IMR-90 (cell line): ENCODE measurements around the gene PPM1K. TPM values are rescaled to one million over a fixed set of nuclear protein-coding genes. Genes with fewer than 3 reads are reported as not detected.

ENCODE experiments used
- ATAC-seq: fragments of 200-7000 bp; cut with Tn5 transposase; 2 replicates; pipeline ENCODE4 v1.9.1; 2020; ENCODE audit warnings: low read depth, mild to moderate bottlenecking, moderate library complexity
- Bru-seq: library from RNA; stranded (reverse); fragments of 400-500 nt; gene quantifications from one replicate; lab custom pipeline; 2021; lab: Mats Ljungman, UMichigan
- BruChase-seq, 2 experiments: library from RNA; stranded (reverse); fragments of 400-500 nt; gene quantifications; one replicate each; lab custom pipeline; 2021; lab: Mats Ljungman, UMichigan
- BruUV-seq: library from RNA; stranded (reverse); fragments of 400-500 nt; replicated peaks from 2 replicates; lab custom pipeline; 2021; lab: Mats Ljungman, UMichigan
- CTCF ChIA-PET: fragments of 300-600 bp; formaldehyde crosslinking; extraction: SDS; loops from one replicate; lab custom pipeline; 2021; ENCODE audit warnings: antibody characterized with exemption; lab: Yijun Ruan, JAX
- POLR2A ChIA-PET: fragments of 300-600 bp; sonication (Branson Sonifier 250); formaldehyde crosslinking; loops from one replicate; lab custom pipeline; 2022; ENCODE audit warnings: antibody characterized with exemption; ENCODE audit not compliant: unreplicated experiment; lab: Charles Lee
- DNase-seq: peaks from one replicate; pipeline ENCODE4 v3.0.0; 2013
- H2AFZ ChIP-seq: replicated peaks from 2 replicates; pipeline ENCODE3; 2013; ENCODE audit warnings: low read length, mild to moderate bottlenecking; ENCODE audit not compliant: poor library complexity
- H2AK5ac ChIP-seq: 2 replicates; pipeline ENCODE4 v1.6.1; 2013; ENCODE audit warnings: low read depth, low read length, inconsistent platforms
- H2AK9ac ChIP-seq: replicated peaks from 2 replicates; pipeline ENCODE3; 2013; ENCODE audit warnings: mild to moderate bottlenecking, low read depth, low read length, moderate library complexity; ENCODE audit not compliant: poor library complexity
- H2BK120ac ChIP-seq: 2 replicates; pipeline ENCODE4 v1.6.1; 2013; ENCODE audit warnings: low read depth, low read length, inconsistent platforms
- H2BK15ac ChIP-seq: 3 replicates; pipeline ENCODE4 v1.6.1; 2013; ENCODE audit warnings: low read depth, low read length, inconsistent platforms
- H2BK20ac ChIP-seq: 2 replicates; pipeline ENCODE4 v1.6.1; 2013; ENCODE audit warnings: low read depth, mild to moderate bottlenecking, inconsistent platforms, low read length, moderate library complexity
- H2BK5ac ChIP-seq: 2 replicates; pipeline ENCODE4 v1.6.1; 2013; ENCODE audit warnings: mild to moderate bottlenecking, low read depth, low read length, inconsistent platforms; ENCODE audit not compliant: poor library complexity, severe bottlenecking
- H3K14ac ChIP-seq: replicated peaks from 2 replicates; pipeline ENCODE4 v1.6.1; 2013; ENCODE audit warnings: low read depth, low read length, inconsistent platforms
- H3K18ac ChIP-seq: 2 replicates; pipeline ENCODE4 v1.6.1; 2013; ENCODE audit warnings: low read depth, low read length, control low read depth
- H3K23ac ChIP-seq: 2 replicates; pipeline ENCODE4 v1.6.1; 2013; ENCODE audit warnings: low read depth, low read length, inconsistent platforms
- H3K27ac ChIP-seq: 2 replicates; pipeline ENCODE4 v1.5.1; 2013; ENCODE audit warnings: mild to moderate bottlenecking, control low read depth, low read length; ENCODE audit not compliant: insufficient read depth
- H3K27me3 ChIP-seq: 2 replicates; pipeline ENCODE4 v1.6.1; 2013; ENCODE audit warnings: low read length; ENCODE audit not compliant: control insufficient read depth, insufficient read depth
- H3K36me3 ChIP-seq: 2 replicates; pipeline ENCODE4 v1.6.1; 2013; ENCODE audit warnings: low read length, mixed read lengths; ENCODE audit not compliant: control insufficient read depth, insufficient read depth
- H3K4ac ChIP-seq: 2 replicates; pipeline ENCODE4 v1.6.1; 2013; ENCODE audit warnings: low read depth, low read length, inconsistent platforms
- H3K4me1 ChIP-seq: 2 replicates; pipeline ENCODE4 v1.6.1; 2013; ENCODE audit warnings: low read length, mixed read lengths; ENCODE audit not compliant: control insufficient read depth, insufficient read depth
- H3K4me2 ChIP-seq: 2 replicates; pipeline ENCODE4 v1.6.1; 2013; ENCODE audit warnings: low read depth, mild to moderate bottlenecking, control low read depth, low read length, moderate library complexity
- H3K4me3 ChIP-seq: 2 replicates; pipeline ENCODE4 v1.5.1; 2013; ENCODE audit warnings: low read depth, mild to moderate bottlenecking, control low read depth, low read length, moderate library complexity; ENCODE audit not compliant: insufficient read depth
- H3K56ac ChIP-seq: 2 replicates; pipeline ENCODE4 v1.6.1; 2013; ENCODE audit warnings: low read length, inconsistent platforms; ENCODE audit not compliant: insufficient read depth; ENCODE audit errors: extremely low read depth
- H3K79me1 ChIP-seq, 2 experiments: 2 replicates each; pipeline ENCODE4 v1.6.1; 2013; ENCODE audit warnings: low read length in 2 of 2, inconsistent platforms in 1 of 2, low read depth in 1 of 2
- H3K9ac ChIP-seq: 2 replicates; pipeline ENCODE4 v1.6.1; 2013; ENCODE audit warnings: low read depth, low read length, control low read depth
- H3K9me1 ChIP-seq: 2 replicates; pipeline ENCODE4 v1.6.1; 2013; ENCODE audit warnings: low read length, inconsistent platforms; ENCODE audit not compliant: insufficient read depth
- H3K9me3 ChIP-seq: 2 replicates; pipeline ENCODE4 v1.6.1; 2013; ENCODE audit warnings: low read length; ENCODE audit not compliant: control insufficient read depth, insufficient read depth
- H4K20me1 ChIP-seq: 2 replicates; pipeline ENCODE4 v1.6.1; 2013; ENCODE audit warnings: low read length, inconsistent platforms; ENCODE audit not compliant: insufficient read depth
- H4K5ac ChIP-seq: 2 replicates; pipeline ENCODE4 v1.6.1; 2013; ENCODE audit warnings: mild to moderate bottlenecking, low read depth, low read length, control low read depth
- H4K8ac ChIP-seq, 2 experiments: 2 replicates each; pipeline ENCODE4 v1.6.1; 2013; ENCODE audit warnings: low read depth in 2 of 2, low read length in 2 of 2, control low read depth in 1 of 2, inconsistent platforms in 1 of 2
- H4K91ac ChIP-seq: 2 replicates; pipeline ENCODE4 v1.6.1; 2013; ENCODE audit warnings: low read depth, low read length, inconsistent platforms; ENCODE audit not compliant: insufficient read depth
- CHD1 ChIP-seq: IDR thresholded peaks from 2 replicates; pipeline ENCODE4 v1.6.1; 2012; ENCODE audit warnings: low read depth, low read length, improper control_type of control experiment
- CTCF ChIP-seq: conservative IDR thresholded peaks from 2 replicates; pipeline ENCODE4 v1.5.1; 2012; ENCODE audit warnings: mild to moderate bottlenecking, low read depth, low read length, improper control_type of control experiment
- ELK1 ChIP-seq: fragments of 150-350 bp; IDR thresholded peaks from 2 replicates; pipeline ENCODE4 v1.6.1; 2016; ENCODE audit warnings: low read depth, mild to moderate bottlenecking, low read length, moderate library complexity, borderline replicate concordance
- FOS ChIP-seq: fragments of 150-350 bp; IDR thresholded peaks from 2 replicates; pipeline ENCODE4 v1.6.1; 2016; ENCODE audit warnings: low read depth, low read length
- MAZ ChIP-seq: IDR thresholded peaks from 2 replicates; pipeline ENCODE4 v1.6.1; 2012; ENCODE audit warnings: low read depth, mild to moderate bottlenecking, low read length, improper control_type of control experiment, moderate library complexity, borderline replicate concordance
- POLR2A ChIP-seq: IDR thresholded peaks from 2 replicates; pipeline ENCODE4 v1.6.1; 2012; ENCODE audit warnings: mild to moderate bottlenecking, low read depth, low read length
- WGBS, 2 experiments: methylation state at CpG; one replicate each; pipeline versions ENCODE4 v1.1.5 to v1.1.7; 2013; ENCODE audit warnings: missing lambda C conversion rate in 2 of 2; ENCODE audit not compliant: insufficient read length in 1 of 2; ENCODE audit errors: extremely low coverage in 2 of 2; 5-methylcytosine and 5-hydroxymethylcytosine counted together
- dilution Hi-C: fragments of 300-500 bp; cut with HindIII; formaldehyde crosslinking; loops from one replicate; pipeline ENCODE4 v1.14.3; 2018; ENCODE audit warnings: low sequenced_read_pairs; ENCODE audit not compliant: unreplicated experiment
- in situ Hi-C: fragments of 300-500 bp; cut with MboI; formaldehyde crosslinking; loops from 3 replicates; pipeline ENCODE4 v1.14.3; 2019; ENCODE audit warnings: low sequenced_read_pairs, inconsistent platforms, mixed read lengths
- intact Hi-C: fragments of 100-400 bp; cut with micrococcal nuclease; formaldehyde crosslinking; loops from 2 replicates; pipeline ENCODE4 v1.10.0; 2022
- long read RNA-seq: library from polyadenylated mRNA; unstranded; transcript quantifications from one replicate; pipeline ENCODE4 v2.0.0, GENCODE V29; 2021; ENCODE audit not compliant: unreplicated experiment
- polyA plus RNA-seq, 3 experiments: library from polyadenylated mRNA; depleted of rRNA; stranded (reverse); fragments of >200 nt; gene quantifications; 2 replicates each; pipeline ENCODE4 v1.2.3, GENCODE V29; 2012; ENCODE audit warnings: low replicate concordance in 1 of 3
- total RNA-seq: library from RNA; depleted of rRNA; stranded (reverse); fragments of >200 nt; gene quantifications from 2 replicates; pipeline ENCODE4 v1.2.3, GENCODE V29; 2012; rRNA removed

Gene PPM1K
- total RNA-seq (11.5 and 11.9 TPM in 2 replicates), polyA plus RNA-seq (2012; rRNA removed) (5.4 and 6.1 TPM in 2 replicates), Bru-seq, nascent RNA (percentile 64 among the genes with signal in this experiment), BruChase-seq, experiment 1, labeled RNA remaining after a 6-hour chase (percentile 66 among the genes with signal in this experiment), BruChase-seq, experiment 2, labeled RNA remaining after a 2-hour chase (percentile 77 among the genes with signal in this experiment)
- 4.0 and 4.1 TPM in 2 replicates for polyA plus RNA-seq (2012; cell fraction: cytosol; rRNA removed)
- 7.1 and 10.1 TPM in 2 replicates for polyA plus RNA-seq (2012; cell fraction: nucleus; rRNA removed; ENCODE audit: low replicate concordance)
- long read RNA-seq, full-length matches to known transcripts: 10 of 17 reads
- long read RNA-seq, partial matches to known transcripts: 2 of 17 reads
- long read RNA-seq, other reads (novel, unspliced or antisense): 5 of 17 reads

- peak within 1 kb of the TSS; percentile 49; the same call in 1 of the 2 replicates for H4K5ac ChIP-seq
- peak within 1 kb of the TSS; percentile 67 for H3K18ac ChIP-seq
- peak within 1 kb of the TSS; percentile 12; the same call in 1 of the 2 replicates for H4K91ac ChIP-seq
- H3K27ac ChIP-seq: peak within 1 kb of the TSS; percentile 55
- ChIA-PET CTCF (interaction anchor here (1.5 kb wide), 1 partner anchor 33 kb away, joined by 5 read pairs; no protein-coding TSS in a partner anchor), POLR2A (interaction anchor here (0.6 kb wide), 1 partner anchor 57 kb away, joined by 3 read pairs; no protein-coding TSS in a partner anchor)
- H3K4me1 ChIP-seq: peaks cover 3% of the 10 kb centered on the region; the same call in 1 of the 2 replicates
- 0% methylated on average over 23 of the region's 55 CpGs; no CpG with 5 or more reads in 1 of the 2 experiments for WGBS, 2 experiments
- peak within 1 kb of the TSS; percentile 74 for H3K4me3 ChIP-seq
- intact Hi-C loops (loop anchor here (2.0 to 10.0 kb wide), 6 partner anchors 58 to 230 kb away; partner anchors contain the start of genes HERC5 and HERC6), in situ Hi-C loops (loop anchor here (10.0 kb wide), 1 partner anchor 230 kb away; no protein-coding TSS in a partner anchor), dilution Hi-C loops (no loop called here)
- H4K20me1 ChIP-seq: peaks cover 3% of the 10 kb centered on the region
- peak within 1 kb of the TSS; percentile 74 for H3K23ac ChIP-seq
- H4K8ac ChIP-seq: peak within 1 kb of the TSS; percentile 49 to 85; a peak in 3 of 4 replicates
- H3K27me3 ChIP-seq: peaks cover 3% of the 10 kb centered on the region; the same call in 1 of the 2 replicates
- peak within 1 kb of the TSS; percentile 66 for H3K4ac ChIP-seq
- H3K9me3 ChIP-seq: no peaks in the 10 kb centered on the region
- TF ChIP-seq POLR2A (peak; percentile 54), CTCF (peak; percentile 22; the same call in 1 of the 2 replicates), ELK1 (no peak), MAZ (peak; percentile 96), FOS (peak; percentile 18; the same call in 1 of the 2 replicates), CHD1 (no peak)
- peak; percentile 98 for DNase-seq
- BruUV-seq: no TSS peak
- H3K79me1 ChIP-seq: peaks cover 4 to 16% of the 10 kb centered on the region in 2 experiments; a peak in 3 of 4 replicates
- peak within 1 kb of the TSS; percentile 90 for H3K4me2 ChIP-seq
- H2AK5ac ChIP-seq: no peak within 1 kb of the TSS; the same call in 1 of the 2 replicates
- H2BK15ac ChIP-seq: no peak within 1 kb of the TSS; the same call in 2 of the 3 replicates
- peak; percentile 96 for ATAC-seq
- 0 out of 2 replicates have a peak within 1 kb of the TSS, but pooled peaks have one; percentile 9 for H2BK20ac ChIP-seq
- peak within 1 kb of the TSS; percentile 59 for H2AK9ac ChIP-seq
- H3K14ac ChIP-seq: peak within 1 kb of the TSS; percentile 88
- H2BK120ac ChIP-seq: peak within 1 kb of the TSS; percentile 57; the same call in 1 of the 2 replicates
- peak within 1 kb of the TSS; percentile 73 for H2BK5ac ChIP-seq
- H3K56ac ChIP-seq: peak within 1 kb of the TSS; percentile 73
- H3K36me3 ChIP-seq: no peaks in the 10 kb centered on the region
- no peaks in the 10 kb centered on the region for H3K9me1 ChIP-seq
- peak within 1 kb of the TSS; percentile 67 for H3K9ac ChIP-seq
- H2AFZ ChIP-seq: peak within 1 kb of the TSS; percentile 97
Observed at GRCh38 chr4:88284439-88285234, at the start of gene PPM1K. TSS of gene PPM1K (minus strand) at chr4:88284561. CDS start at chr4:88278583, 5,978 bp downstream.
